Stimulated activated CD8-positive, alpha-beta memory T cell treated with anti-CD3 and anti-CD28 coated beads, Interleukin-7, amount 100 ng/mL, for 1 hour (primary cell): Measurements from ENCODE around the gene EPHA6.

ENCODE experiments used
- DNase-seq, 2 donors: peaks; one replicate each; pipeline ENCODE4 v3.0.0-alpha.2; 2020; ENCODE audit warnings: low read depth in 2 of 2

Gene EPHA6

GRCh38 chr3:96813820-96814650, at the start of gene EPHA6:
TSS of gene EPHA6 (plus strand) at chr3:96814594.
- no peak for DNase-seq

DNA sequence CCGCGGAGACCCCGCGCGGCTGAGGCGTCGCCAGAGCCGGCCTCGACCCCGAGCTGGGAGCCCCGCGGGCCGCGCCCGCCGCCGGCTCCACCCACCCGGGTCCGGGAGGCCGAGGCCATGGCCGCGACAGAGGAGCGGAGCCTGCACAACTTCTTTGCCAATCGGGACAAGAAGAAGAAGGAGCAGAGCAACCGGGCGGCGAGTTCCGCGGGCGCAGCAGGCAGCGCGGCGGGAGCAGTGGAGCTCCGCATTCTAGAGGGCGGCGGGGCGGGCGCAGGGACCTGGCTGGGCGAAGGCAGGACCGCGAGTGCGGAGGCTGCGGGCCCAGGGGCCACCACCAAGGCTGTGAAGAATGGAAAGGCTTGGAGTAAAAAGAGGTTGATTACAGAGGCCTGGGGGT, 37.6 kb upstream of the EPHA6 start:
- no peak for DNase-seq

DNA sequence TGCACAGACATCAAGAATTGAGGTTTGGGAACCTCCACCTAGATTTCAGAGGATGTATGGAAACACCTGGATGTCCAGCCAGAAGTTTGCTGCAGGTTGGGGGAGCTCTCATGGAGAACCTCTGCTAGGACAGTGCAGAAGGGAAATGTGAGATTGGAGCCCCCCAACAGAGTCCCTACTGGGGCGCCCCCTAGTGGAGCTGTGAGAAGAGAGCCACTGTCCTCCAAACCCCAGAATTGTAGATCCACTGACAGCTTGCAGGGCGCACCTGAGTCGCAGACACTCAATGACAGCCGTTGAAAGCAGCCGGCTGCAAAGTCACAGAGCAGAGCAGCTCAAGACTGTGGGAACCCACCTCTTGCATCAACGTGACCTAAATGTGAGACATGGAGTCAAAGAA, 34.6 kb upstream of the EPHA6 start:
- DNase-seq: no peak

DNA sequence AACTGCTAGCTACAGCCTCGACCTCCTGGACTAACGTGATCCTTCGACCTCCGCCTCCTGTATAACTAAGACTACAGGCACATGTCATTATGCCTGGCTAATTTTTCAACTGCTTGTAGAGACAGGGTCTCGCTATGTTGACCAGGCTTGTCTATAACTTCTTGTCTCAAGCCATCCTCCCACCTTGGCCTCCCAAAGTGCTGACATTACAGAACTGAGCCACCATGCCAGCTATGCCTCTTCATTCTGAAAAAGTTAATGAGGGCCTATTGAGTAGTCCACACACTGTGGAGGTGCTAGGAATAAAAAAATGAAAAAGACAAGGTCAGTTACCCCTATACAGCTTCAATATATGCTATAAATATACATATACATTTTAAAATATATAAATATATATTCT, 18.3 kb upstream of the EPHA6 start:
- no peak for DNase-seq

DNA sequence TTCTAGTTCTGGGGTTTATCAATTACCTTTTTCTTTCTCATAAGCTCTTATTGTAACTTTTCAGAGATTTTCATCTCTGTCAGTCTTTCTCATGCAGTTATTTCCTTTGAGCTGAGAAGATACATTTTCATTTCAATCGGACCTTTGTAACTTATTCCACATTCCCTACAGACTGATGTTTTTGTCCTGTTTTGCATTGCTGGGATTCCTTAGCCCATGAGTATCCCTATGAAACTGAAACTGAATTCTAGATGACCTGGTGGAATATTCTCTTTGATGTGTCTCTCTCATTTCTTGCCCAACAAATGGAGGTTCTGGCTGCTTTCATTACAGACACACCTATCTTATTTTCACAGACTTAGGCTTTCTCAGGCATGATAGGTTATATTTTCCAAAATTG, 10.5 kb upstream of the EPHA6 start:
- DNase-seq: no peak

GRCh38 chr3:96806341-96806740, 8.1 kb upstream of the EPHA6 start:
- DNase-seq: no peak

- no peak for DNase-seq
These were observed 1.1 kb upstream of the EPHA6 start for GRCh38 chr3:96813134-96813819.

DNA sequence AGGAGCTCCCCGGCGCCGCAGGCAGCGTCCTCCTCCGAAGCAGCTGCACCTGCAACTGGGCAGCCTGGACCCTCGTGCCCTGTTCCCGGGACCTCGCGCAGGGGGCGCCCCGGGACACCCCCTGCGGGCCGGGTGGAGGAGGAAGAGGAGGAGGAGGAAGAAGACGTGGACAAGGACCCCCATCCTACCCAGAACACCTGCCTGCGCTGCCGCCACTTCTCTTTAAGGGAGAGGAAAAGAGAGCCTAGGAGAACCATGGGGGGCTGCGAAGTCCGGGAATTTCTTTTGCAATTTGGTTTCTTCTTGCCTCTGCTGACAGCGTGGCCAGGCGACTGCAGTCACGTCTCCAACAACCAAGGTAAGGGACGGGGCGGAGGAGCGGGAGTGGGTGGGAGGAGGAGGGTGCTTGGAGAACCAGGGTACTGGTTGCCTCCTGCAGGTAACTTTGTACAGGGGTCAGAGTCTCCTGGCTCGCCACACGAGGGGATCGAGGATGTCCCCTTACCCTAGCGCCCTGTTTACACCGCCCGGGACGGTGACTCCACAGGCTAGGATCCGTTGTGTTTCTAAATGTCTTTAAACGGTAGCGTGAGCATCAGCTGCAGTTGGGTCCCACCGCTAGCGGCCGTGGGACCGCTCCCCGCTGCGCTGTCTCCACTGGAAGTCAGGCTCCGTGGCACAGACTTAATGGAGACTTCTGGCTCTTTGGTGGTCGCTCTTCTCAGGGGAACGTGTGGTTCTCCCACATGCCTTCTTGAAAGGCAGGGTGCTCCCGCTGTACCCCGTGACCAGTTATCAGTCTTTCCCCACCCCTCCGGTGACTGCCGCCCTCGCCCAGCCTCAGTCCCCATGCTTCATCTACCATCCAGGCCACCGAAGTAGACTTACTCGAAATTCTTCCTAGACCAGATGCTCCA, 515 bp downstream of the EPHA6 start:
- DNase-seq: no peak

DNA sequence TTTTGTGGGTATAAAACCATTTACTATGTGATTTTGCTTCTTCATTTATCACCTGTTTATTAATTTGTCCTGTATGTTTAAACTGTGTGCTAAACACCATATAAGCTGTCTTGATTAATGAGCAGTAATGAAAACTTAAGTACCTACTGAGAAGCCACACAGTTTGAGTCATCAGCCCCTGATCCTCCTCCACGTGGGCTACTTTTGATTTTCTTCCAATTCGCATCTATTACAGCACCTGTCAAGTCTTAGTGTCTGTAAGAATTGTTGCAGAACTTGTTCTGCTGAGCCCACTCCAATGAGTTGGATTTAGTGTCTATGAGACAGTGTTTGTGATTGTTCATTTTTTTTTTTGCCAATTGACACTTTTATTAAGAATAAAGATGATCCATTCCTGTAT, 16.8 kb downstream of the EPHA6 start:
- DNase-seq: no peak

DNA sequence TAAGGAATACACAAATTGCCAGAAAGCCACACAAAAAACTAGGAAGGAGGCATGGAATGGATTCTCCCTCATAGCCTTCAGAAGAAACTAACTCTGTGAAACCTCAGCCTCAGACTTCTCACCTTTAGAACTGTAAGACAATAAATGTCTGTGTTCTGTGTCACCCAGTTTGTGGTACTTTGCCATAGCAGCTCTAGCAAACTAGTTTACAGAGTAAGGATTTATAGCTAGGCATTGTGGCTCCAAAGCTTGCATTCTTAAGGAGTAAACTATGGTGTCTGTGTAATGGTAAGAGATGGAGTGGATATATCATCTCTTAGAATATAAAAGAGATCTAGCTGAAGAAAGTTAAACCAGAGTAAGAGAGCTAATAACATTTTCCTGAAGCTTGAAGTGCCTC, 18.9 kb downstream of the EPHA6 start:
- DNase-seq: no peak

DNA sequence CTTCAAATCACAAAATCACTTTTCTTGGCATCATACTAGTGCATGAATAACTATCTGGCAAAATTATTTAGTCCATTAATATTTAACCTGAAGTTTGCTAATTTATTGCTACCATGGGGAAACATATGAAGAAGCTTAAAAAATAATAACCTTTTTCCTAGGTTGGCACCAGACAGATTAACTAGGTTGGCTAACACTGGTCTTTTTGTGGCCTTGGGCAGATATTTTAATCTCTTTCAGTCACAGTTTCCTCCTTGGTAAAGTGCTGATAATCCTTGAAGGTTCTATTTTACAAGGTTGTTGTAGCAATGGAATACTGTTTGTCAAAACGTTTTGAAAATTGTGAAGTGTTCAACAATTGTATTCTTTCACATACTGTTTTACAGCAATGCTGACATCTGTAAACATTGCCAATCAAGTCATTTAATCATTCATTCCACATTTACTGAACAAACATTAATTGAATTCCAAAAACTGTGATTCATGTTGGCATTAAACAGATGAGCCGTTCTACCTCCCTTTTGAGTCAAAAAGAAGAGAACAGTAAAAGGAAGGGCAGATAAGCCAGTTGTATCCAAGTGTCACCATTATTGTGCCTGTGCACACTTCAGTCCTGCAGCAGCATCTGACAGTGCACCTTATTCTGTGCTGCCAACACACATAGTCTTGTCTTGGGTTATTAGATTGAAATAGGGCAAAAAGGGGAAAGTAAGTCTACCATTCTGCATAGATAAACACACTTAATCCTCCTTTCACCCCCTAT, 21.9 kb downstream of the EPHA6 start:
- DNase-seq: no peak

DNA sequence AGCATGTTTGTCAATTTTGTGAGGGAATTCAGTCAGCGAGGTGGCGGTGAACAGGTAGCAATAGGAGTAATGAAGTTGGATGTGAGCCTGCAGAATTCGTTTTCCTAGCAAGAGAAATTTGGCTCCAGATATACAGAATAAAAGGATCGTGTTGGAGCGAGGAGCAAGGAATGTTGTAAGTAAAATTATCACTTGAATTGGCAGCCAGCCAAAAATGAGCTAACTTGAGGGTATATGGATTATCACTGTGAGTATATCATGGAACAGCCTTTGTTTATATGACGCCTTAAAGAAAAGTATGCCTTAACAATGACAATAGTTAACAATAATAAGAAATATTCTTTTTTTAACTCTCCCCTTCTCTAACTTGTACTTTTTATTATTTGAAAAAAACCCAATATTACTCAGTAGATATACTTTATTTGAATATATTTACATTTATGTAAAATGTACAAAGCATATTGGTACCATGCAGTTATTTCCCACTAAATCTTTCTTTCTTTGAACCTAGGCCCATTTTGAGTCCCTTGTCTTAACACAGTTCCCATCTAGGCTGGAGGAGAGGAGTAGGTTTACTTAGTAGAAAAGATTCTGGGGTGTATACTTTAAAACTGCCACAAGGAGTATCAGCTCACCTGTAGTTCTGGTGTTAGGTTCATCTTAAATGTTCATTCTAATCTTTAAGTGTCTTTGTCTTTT, 29.3 kb downstream of the EPHA6 start:
- DNase-seq: no peak

GRCh38 chr3:96844204-96844514, 29.8 kb downstream of the EPHA6 start:
- DNase-seq: no peak

DNA sequence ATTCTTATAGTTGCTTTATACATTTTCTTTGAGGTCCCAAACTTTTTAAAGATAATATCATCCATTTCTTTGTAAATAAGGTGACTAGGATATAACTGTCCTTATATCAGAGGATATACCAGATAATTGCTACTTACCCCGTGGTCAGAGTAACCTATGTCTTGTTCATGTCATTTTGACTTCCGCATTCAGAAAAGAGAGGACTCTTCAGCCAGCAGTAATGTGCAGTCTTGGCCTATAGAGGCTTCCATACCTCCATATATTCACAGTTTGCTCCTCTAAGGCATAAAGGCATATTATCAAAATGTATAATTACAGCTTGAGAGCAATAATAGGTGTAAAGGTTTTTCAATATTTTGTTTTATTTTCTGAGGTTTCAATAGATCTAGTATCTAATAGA, 38.5 kb downstream of the EPHA6 start:
- no peak for DNase-seq

DNA sequence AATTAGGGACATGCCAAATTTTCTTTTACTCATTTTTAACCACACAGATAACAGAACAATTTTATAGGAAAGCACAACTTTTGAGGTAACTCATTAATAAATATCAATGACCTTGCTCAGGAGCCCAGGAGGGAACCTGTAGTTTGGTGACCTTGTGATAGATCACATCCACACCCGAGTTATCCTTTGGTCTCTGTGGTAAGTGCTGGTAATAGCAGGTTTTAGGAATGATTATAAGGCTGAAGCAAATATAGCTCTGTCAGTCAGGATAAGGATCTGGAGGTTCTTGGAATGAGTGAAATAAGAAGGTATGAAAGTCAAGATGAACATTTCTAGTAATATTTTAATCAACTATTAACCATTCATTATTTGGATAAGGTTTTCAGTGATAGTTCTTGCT, 46.5 kb downstream of the EPHA6 start:
- DNase-seq: no peak

GRCh38 chr3:96863129-96863740, 48.8 kb downstream of the EPHA6 start:
- no peak for DNase-seq

DNA sequence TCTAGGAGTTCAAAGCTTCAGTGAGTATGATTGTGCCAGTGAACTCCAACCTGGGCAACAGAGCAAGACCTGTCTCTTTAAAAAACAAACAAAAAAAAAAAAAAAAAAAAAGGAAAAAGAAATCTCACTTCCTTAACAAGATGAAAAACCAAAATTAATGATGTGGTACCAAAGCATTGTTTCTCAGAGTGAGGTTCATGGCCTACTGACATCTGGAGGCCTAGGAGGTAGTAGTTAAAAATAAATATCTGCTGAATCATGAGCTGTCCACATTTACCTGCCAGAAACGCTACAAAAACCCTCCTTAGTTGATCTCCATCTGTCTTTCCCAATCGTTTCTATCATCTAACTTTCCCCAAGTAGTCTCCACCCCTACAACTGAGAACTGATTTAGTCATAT, 51.2 kb downstream of the EPHA6 start:
- no peak for DNase-seq

DNA sequence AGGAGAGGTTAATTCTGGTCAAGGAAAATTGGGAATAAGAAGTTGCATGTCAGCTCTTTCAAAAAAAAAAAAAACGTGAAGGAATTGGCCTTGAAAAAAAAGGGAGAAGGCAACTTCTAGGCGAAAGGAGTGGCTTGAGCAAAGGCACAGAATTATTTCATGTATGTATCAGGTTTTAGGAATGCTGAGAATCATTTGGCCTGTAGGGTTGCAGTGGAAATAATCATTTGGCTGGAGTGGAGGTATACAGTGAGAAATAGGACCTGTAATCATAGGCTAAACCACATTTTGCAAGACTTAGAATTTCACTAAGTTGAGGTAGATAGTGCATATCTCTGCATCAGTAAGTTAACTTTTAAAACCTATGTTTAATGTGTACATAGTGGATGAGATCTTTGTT, 54.9 kb downstream of the EPHA6 start:
- DNase-seq: no peak

DNA sequence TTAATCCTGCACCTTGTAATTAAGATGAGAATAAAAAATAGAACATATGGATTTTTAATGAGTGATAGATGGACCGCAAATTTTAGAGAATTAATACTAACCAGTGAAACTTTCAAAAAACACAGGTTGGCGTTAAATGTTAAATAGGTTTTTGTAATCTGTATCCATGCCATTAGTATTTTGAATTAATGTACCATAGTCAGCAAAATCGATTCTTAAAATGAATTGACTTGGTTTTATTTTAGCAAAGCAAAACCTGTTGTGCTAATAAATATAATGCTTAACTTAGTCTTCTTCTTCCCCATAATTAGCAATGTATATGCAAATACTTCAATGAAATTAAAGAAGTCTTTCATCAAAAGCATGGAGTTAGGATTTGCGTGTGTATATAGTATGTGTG, 63.1 kb downstream of the EPHA6 start:
- no peak for DNase-seq

DNA sequence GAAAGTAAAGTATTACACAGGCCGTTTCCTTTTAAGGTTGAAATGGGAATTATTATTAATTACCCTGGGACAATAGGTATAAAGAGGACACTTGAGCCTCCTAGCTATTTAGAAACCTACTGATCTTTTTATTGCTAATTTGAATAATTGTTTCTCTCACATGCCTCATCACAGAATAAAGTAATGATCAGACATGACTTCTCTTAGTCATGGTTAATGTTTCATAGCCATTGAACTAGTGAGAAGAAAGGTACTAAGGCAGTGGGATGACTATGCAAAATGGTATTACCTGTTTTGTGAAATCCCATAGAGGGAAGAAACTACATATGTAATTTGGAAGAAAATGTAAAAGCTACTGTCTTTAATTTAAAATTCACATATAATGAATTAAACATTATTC, 85.6 kb downstream of the EPHA6 start:
- DNase-seq: no peak

GRCh38 chr3:96900566-96900965, 86.2 kb downstream of the EPHA6 start:
- DNase-seq: no peak
